Naive thymus-derived CD4-positive, alpha-beta T cell (primary cell): ENCODE data around the gene TMEM235. TPM values are rescaled to one million over a fixed set of nuclear protein-coding genes. Genes with fewer than 3 reads are reported as not detected.

Experiments
- ATAC-seq: fragments of 150-1000 bp; cut with Tn5 transposase; 2 replicates; pipeline ENCODE4 v1.10.0; 2021; ENCODE audit warnings: mild to moderate bottlenecking, moderate library complexity
- CTCF ChIA-PET: fragments of 350-600 bp; sonication (Branson Sonifier 250); formaldehyde crosslinking; loops from one replicate; lab custom pipeline; 2021; ENCODE audit warnings: antibody characterized with exemption; lab: Charles Lee
- POLR2A ChIA-PET: fragments of 350-600 bp; sonication (Branson Sonifier 250); formaldehyde crosslinking; loops from one replicate; lab custom pipeline; 2021; ENCODE audit warnings: antibody characterized with exemption, inconsistent platforms; lab: Charles Lee
- DNase-seq, 9 donors: peaks; one replicate each; pipeline versions ENCODE4 v3.0.0 to v3.0.0-alpha.2; 2020 to 2022; ENCODE audit warnings: mixed read lengths in 1 of 9
- H3K27ac ChIP-seq: one replicate; pipeline ENCODE4 v1.7.0; 2013; ENCODE audit warnings: mild to moderate bottlenecking, low read depth, low read length, moderate library complexity
- H3K27me3 ChIP-seq, 2 donors: one replicate each; pipeline ENCODE4 v1.7.0; 2013; ENCODE audit warnings: low read length in 2 of 2, mild to moderate bottlenecking in 2 of 2, moderate library complexity in 2 of 2; ENCODE audit not compliant: control insufficient read depth in 2 of 2, insufficient read depth in 2 of 2
- H3K36me3 ChIP-seq, 3 experiments: 1 replicate in 2 of 3; 2 replicates in 1 of 3; pipeline ENCODE4 v1.7.0; 2013; ENCODE audit warnings: low read length in 3 of 3, mild to moderate bottlenecking in 3 of 3, moderate library complexity in 1 of 3; ENCODE audit not compliant: insufficient read depth in 3 of 3, control insufficient read depth in 2 of 3
- H3K4me1 ChIP-seq, 2 donors: one replicate each; pipeline ENCODE4 v1.7.0; 2013; ENCODE audit warnings: low read length in 2 of 2, mild to moderate bottlenecking in 2 of 2, moderate library complexity in 1 of 2; ENCODE audit not compliant: control insufficient read depth in 2 of 2, insufficient read depth in 2 of 2
- H3K4me3 ChIP-seq: 2 replicates; pipeline ENCODE4 v1.7.0; 2013; ENCODE audit warnings: mild to moderate bottlenecking, low read length
- H3K9me3 ChIP-seq, 3 experiments: 1 replicate in 2 of 3; 2 replicates in 1 of 3; pipeline ENCODE4 v1.7.0; 2013; ENCODE audit warnings: low read length in 3 of 3; ENCODE audit not compliant: control insufficient read depth in 2 of 3
- H3K27ac Mint-ChIP-seq, 9 donors: one replicate each; pipeline ENCODE4 v1.8.0; 2020 to 2022; ENCODE audit warnings: mixed read lengths in 9 of 9, mild to moderate bottlenecking in 8 of 9, moderate library complexity in 5 of 9, inconsistent platforms in 2 of 9
- H3K27me3 Mint-ChIP-seq, 5 donors: one replicate each; pipeline ENCODE4 v1.8.0; 2021 to 2022; ENCODE audit warnings: mixed read lengths in 5 of 5, mild to moderate bottlenecking in 1 of 5
- H3K36me3 Mint-ChIP-seq, 5 donors: one replicate each; pipeline ENCODE4 v1.8.0; 2020 to 2022; ENCODE audit warnings: mixed read lengths in 5 of 5, mild to moderate bottlenecking in 3 of 5, inconsistent platforms in 1 of 5
- H3K4me1 Mint-ChIP-seq, 7 donors: one replicate each; pipeline ENCODE4 v1.8.0; 2020 to 2022; ENCODE audit warnings: mixed read lengths in 7 of 7, mild to moderate bottlenecking in 3 of 7, inconsistent platforms in 1 of 7
- H3K4me3 Mint-ChIP-seq, 10 donors: one replicate each; pipeline ENCODE4 v1.8.0; 2020 to 2022; ENCODE audit warnings: mild to moderate bottlenecking in 10 of 10, mixed read lengths in 10 of 10, moderate library complexity in 6 of 10, inconsistent platforms in 2 of 10
- H3K9me3 Mint-ChIP-seq, 11 donors: one replicate each; pipeline ENCODE4 v1.8.0; 2020 to 2022; ENCODE audit warnings: mixed read lengths in 11 of 11, mild to moderate bottlenecking in 4 of 11, inconsistent platforms in 1 of 11, moderate library complexity in 1 of 11
- intact Hi-C, 2 donors: fragments of 100-400 bp; cut with micrococcal nuclease; formaldehyde crosslinking; loops; one replicate each; pipeline ENCODE4 v1.15.1; 2023
- polyA plus RNA-seq, 2 donors: library from polyadenylated mRNA; unstranded; fragments of 300-500 nt; fragmentation: Illumina TruSeq; gene quantifications; one replicate each; pipeline ENCODE4 v1.2.3, GENCODE V29; 2021
- total RNA-seq, 6 experiments: library from RNA in 5 of 6; stranded (reverse) in 5 of 6; gene quantifications; 1 replicate in 5 of 6; 2 replicates in 1 of 6; pipeline ENCODE4 v1.2.3 and lab custom pipeline; 2021 to 2026

The TMEM235 gene
- total and polyA plus RNA-seq, 7 experiments from 2014 or later = not detected

DNA sequence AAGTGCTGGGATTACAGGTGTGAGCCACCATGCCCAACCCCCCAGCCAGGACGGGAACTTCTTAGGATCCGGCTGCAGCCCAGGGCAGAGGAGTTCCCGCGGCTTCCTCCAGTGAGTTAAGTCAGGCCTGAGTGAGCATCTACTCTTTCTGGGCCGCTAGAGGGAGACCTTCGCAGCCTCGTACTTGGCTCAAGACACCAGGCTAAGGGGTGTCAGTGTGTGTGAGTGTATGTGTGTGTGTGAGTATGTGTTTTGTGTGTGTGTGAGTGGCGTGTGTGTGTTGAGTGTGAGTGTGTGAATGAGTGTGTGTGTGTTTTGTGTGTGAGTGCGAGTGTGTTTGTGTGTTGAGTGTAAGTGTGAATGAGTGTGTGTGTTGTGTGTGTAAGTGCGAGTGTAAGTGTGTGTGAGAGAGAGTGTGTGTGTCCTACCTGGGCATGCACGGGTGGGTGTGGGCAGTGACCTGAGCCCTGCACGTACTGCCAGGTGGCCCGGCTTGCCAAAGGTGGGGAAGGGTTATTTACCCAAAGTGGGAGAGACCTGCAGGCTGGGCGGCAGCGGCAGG is 58.5 kb downstream of the TMEM235 start:
- DNase-seq (peak; percentile 41 to 82 (median 71)), ATAC-seq (peak; percentile 97)
- ChIA-PET POLR2A (interaction anchor here (1.0 to 1.9 kb wide), 3 partner anchors 35 to 133 kb away, joined by 3 to 7 read pairs (median 6); no protein-coding TSS in a partner anchor), CTCF (interaction anchor here (0.6 to 3.6 kb wide), 12 partner anchors 13 to 132 kb away, joined by 3 to 32 read pairs (median 4); no protein-coding TSS in a partner anchor)
- intact Hi-C loops = loop anchor here (1.0 to 2.0 kb wide), 7 partner anchors 18 to 132 kb away; partner anchors contain the start of gene SOCS3 (in 2 of the 2)
- Histone ChIP-seq H3K27me3 (no peaks in the 10 kb centered on the region), H3K36me3 (no peaks in the 10 kb centered on the region), H3K27ac (no peak overlapping the region), H3K4me3 (no peak overlapping the region), H3K4me1 (peaks cover 4 to 8% of the 10 kb centered on the region in 2 donors), H3K9me3 (no peaks in the 10 kb centered on the region)
- Mint-ChIP-seq H3K27me3 (no peaks in the 10 kb centered on the region), H3K4me3 (no peak overlapping the region), H3K9me3 (no peaks in the 10 kb centered on the region), H3K27ac (no peak overlapping the region), H3K36me3 (no peaks in the 10 kb centered on the region), H3K4me1 (peaks cover 0 to 10% (median 5%) of the 10 kb centered on the region in 7 donors)

Other genes with a start within 250 kb of the TMEM235 start
- 100 to 1,000 TPM; 574 to 808 (median 773) TPM for gene TMC6, start 102.9 kb upstream of the TMEM235 start, total RNA-seq
- 100 to 1,000 TPM; 165 to 247 TPM for gene TMC6, start 102.9 kb upstream of the TMEM235 start, polyA plus RNA-seq
- 100 to 1,000 TPM; 423 to 593 (median 509) TPM for gene TMC8, start 100.9 kb upstream of the TMEM235 start, total RNA-seq
- 100 to 1,000 TPM in 1 of 2 donors, 10 to 100 TPM in 1; 94.4 to 217 TPM for gene TMC8, start 100.9 kb upstream of the TMEM235 start, polyA plus RNA-seq
- gene C17orf99, start 85.2 kb upstream of the TMEM235 start, total RNA-seq = 1 to 10 TPM in 1 of 5 experiments, under 1 TPM in 1, not detected in 3; 0.10 to 1.0 TPM
- not detected for gene C17orf99, start 85.2 kb upstream of the TMEM235 start, polyA plus RNA-seq
- gene SYNGR2, start 63.0 kb upstream of the TMEM235 start, total RNA-seq = 100 to 1,000 TPM in 1 of 5 experiments, 10 to 100 TPM in 4; 47.6 to 109 (median 58.6) TPM
- 100 to 1,000 TPM in 1 of 2 donors, 10 to 100 TPM in 1; 94.6 to 118 TPM for gene SYNGR2, start 63.0 kb upstream of the TMEM235 start, polyA plus RNA-seq
- gene TK1, start 44.6 kb upstream of the TMEM235 start, total RNA-seq = 10 to 100 TPM in 1 of 5 experiments, 1 to 10 TPM in 1, under 1 TPM in 1, not detected in 2; 0.29 to 57.7 (median 1.0) TPM
- gene TK1, start 44.6 kb upstream of the TMEM235 start, polyA plus RNA-seq = under 1 TPM; 0.20 to 0.28 TPM
- 10 to 100 TPM in 1 of 5 experiments, 1 to 10 TPM in 4; 1.2 to 19.2 (median 3.0) TPM for gene AFMID, start 44.3 kb upstream of the TMEM235 start, total RNA-seq
- gene AFMID, start 44.3 kb upstream of the TMEM235 start, polyA plus RNA-seq = 1 to 10 TPM in 1 of 2 donors, under 1 TPM in 1; 0.99 to 1.1 TPM
- 10 to 100 TPM in 1 of 5 experiments, not detected in 4; 49.0 TPM for gene BIRC5, start 17.4 kb upstream of the TMEM235 start, total RNA-seq
- gene BIRC5, start 17.4 kb upstream of the TMEM235 start, polyA plus RNA-seq = not detected
- 100 to 1,000 TPM in 3 of 5 experiments, 1 to 10 TPM in 2; 8.1 to 281 (median 110) TPM for gene SOCS3, start 128.4 kb downstream of the TMEM235 start, total RNA-seq
- 100 to 1,000 TPM in 1 of 2 donors, 10 to 100 TPM in 1; 58.4 to 206 TPM for gene SOCS3, start 128.4 kb downstream of the TMEM235 start, polyA plus RNA-seq
- gene PGS1, start 147.0 kb downstream of the TMEM235 start, total RNA-seq = 10 to 100 TPM; 66.6 to 84.3 (median 82.0) TPM
- gene PGS1, start 147.0 kb downstream of the TMEM235 start, polyA plus RNA-seq = 10 to 100 TPM; 36.1 to 52.3 TPM